Activated naive CD4-positive, alpha-beta T cell treated with anti-CD3 and anti-CD28 coated beads, Interleukin-2, amount 50 U/mL, for 72 hours (primary cell): ENCODE results near the gene ZYX. TPM values are rescaled to one million over a fixed set of nuclear protein-coding genes. Genes with fewer than 3 reads are reported as not detected.
"Not testable (repeated sequence)": the region's sequence is repeated elsewhere in the genome, so short reads cannot be mapped to it uniquely, and the experiment has no call there.

ENCODE experiments used
- ATAC-seq, 2 donors: fragments of 150-1000 bp; cut with Tn5 transposase; 2 replicates each; pipeline ENCODE4 v1.10.0; 2021; ENCODE audit warnings: mild to moderate bottlenecking in 2 of 2, moderate library complexity in 2 of 2
- DNase-seq, 2 donors: peaks; one replicate each; pipeline ENCODE4 v3.0.0; 2021 to 2022; ENCODE audit warnings: low spot score in 2 of 2
- H3K27ac Mint-ChIP-seq, 2 donors: one replicate each; pipeline ENCODE4 v1.8.0; 2022; ENCODE audit warnings: mild to moderate bottlenecking in 2 of 2, mixed read lengths in 2 of 2
- H3K36me3 Mint-ChIP-seq, 2 donors: one replicate each; pipeline ENCODE4 v1.8.0; 2022; ENCODE audit warnings: mixed read lengths in 2 of 2
- H3K9me3 Mint-ChIP-seq, 2 donors: one replicate each; pipeline ENCODE4 v1.8.0; 2022; ENCODE audit warnings: mixed read lengths in 2 of 2
- total RNA-seq, 2 donors: library from RNA; stranded (reverse); gene quantifications; one replicate each; pipeline ENCODE4 v1.2.3, GENCODE V29; 2022

ZYX gene
- total RNA-seq, 2 donors from 2014 or later: 75.9 to 146 TPM

DNA sequence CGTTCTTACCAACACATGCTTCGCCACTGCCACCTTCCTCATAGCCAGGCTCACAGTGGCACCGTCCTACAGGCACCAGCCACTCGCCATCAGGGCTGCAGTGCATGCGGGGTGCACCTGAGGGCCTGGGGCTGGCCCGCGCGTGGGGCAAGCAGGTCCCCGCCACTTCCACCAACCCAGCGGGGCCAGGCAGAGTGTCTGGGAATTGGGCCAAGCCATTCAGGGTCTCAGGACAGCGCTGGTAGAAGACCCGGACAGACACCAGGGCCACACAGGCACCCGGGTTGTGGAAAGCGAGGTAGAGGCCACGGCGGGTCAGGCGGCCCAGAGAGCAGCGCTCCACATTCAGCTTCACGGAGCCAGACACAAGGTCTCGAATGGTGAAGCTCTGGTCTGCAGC, 18.5 kb downstream of the ZYX start:
- no peak for DNase-seq
- no peaks in the 10 kb centered on the region for H3K9me3 Mint-ChIP-seq
- no peak overlapping the region for H3K27ac Mint-ChIP-seq
- no peak for ATAC-seq
- H3K36me3 Mint-ChIP-seq: no peaks in the 10 kb centered on the region

DNA sequence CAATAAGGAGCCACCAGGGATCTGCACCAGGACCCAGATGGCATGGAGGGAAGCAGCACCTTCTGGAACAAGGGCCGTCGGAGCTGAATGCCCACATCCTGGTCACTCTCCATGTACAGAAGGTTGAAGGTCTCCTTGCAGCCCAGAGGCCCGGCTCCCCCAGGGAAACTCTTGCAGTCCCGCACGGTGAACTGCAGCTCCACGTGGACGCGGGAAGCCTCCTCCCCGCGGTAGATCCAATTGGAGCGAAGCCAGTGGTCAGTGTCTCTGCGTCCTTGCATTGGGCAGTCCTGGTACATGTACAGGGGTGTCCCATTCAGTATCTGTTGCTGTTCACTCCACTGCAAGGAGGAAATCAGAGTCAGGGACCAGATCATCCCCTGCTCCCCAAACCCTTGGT, 20.1 kb downstream of the ZYX start:
- ATAC-seq (no peak), DNase-seq (no peak)
- Mint-ChIP-seq H3K9me3 (no peaks in the 10 kb centered on the region), H3K27ac (peak overlapping the region in 1 of 2 donors; percentile 44), H3K36me3 (no peaks in the 10 kb centered on the region)

DNA sequence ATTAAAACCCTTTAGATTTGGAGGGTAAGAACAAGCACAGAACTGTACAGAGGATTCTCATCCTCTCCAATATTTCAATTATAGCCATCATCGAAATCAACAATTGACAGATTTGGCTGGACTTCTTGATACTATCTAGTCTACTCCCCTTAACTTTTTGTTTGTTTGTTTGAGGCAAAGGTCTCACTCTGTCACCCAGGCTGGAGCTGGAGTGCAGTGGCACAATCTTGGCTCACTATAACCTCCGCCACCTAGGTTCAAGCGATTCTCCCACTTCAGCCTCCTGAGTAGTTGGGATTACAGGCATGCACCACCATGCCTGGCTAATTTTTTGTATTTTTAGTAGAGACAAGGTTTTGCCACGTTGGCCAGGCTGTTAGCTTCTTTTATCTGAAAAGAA, 21.1 kb downstream of the ZYX start:
- H3K9me3 Mint-ChIP-seq, ATAC-seq, DNase-seq, H3K36me3 Mint-ChIP-seq: not testable (repeated sequence)
- H3K27ac Mint-ChIP-seq: peak overlapping the region; percentile 21 to 53

DNA sequence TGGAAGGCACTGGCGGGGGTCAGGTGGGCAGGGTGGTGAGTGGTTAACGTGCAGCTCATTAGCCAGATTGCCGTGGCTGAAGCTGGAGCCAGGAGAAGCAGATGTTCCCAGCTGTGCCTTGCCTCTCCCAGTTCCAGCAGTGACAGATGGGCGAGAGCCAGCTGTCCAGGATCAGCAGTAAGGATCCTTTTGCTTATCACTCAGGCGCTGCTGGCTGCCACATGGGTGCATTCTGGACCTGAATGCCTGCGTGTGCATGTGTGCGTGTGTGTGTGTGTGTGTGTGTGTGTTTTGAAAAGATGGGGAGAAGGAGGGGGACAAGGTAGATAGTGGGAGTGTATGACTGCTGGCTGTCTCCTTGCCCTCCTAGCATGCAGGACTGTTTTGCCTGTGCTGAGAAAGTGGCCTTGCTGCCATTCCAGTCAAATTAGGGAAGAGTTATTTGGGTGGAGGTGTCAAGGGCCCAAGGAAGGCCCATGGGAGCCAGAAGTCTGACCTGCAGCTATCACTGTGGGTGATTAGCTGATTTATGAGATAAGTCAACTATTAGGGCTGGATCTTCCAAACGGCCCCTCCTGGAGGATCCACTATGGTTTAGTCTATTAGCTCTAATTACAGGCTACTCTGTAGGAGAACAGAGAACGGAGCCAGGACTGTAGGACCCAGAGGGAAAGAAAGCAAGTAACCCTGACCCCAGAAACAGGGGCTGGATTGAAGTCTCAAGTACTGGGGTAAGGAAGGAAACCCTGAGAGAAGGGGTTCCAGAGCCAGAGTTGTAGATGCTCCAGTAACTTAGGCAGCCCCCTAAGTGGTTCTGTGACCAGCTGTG, 24.2 kb downstream of the ZYX start:
- Mint-ChIP-seq H3K9me3 (no peaks in the 10 kb centered on the region), H3K36me3 (no peaks in the 10 kb centered on the region), H3K27ac (peak overlapping the region in 1 of 2 donors; percentile 77)
- ATAC-seq (no peak), DNase-seq (no peak)

DNA sequence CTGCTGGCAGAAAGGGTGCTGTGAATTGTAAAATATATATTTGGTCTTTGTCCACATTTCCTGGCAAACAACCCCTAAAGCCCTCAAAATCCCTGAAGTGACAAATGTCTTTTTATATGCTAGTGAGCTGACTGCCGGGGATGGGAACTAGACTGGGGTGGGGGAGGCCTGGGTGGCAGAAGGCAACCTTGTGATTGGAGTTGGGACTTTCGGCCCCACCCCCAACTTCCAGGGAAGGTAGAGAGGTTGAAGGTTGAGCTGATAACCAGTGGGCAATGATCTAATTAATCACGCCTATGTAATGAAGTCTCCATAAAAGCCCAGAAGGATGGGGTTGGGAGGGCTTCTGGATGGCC, 24.8 kb downstream of the ZYX start:
- H3K9me3 Mint-ChIP-seq: no peaks in the 10 kb centered on the region
- no peak for DNase-seq
- no peaks in the 10 kb centered on the region for H3K36me3 Mint-ChIP-seq
- H3K27ac Mint-ChIP-seq: no peak overlapping the region
- ATAC-seq: no peak

DNA sequence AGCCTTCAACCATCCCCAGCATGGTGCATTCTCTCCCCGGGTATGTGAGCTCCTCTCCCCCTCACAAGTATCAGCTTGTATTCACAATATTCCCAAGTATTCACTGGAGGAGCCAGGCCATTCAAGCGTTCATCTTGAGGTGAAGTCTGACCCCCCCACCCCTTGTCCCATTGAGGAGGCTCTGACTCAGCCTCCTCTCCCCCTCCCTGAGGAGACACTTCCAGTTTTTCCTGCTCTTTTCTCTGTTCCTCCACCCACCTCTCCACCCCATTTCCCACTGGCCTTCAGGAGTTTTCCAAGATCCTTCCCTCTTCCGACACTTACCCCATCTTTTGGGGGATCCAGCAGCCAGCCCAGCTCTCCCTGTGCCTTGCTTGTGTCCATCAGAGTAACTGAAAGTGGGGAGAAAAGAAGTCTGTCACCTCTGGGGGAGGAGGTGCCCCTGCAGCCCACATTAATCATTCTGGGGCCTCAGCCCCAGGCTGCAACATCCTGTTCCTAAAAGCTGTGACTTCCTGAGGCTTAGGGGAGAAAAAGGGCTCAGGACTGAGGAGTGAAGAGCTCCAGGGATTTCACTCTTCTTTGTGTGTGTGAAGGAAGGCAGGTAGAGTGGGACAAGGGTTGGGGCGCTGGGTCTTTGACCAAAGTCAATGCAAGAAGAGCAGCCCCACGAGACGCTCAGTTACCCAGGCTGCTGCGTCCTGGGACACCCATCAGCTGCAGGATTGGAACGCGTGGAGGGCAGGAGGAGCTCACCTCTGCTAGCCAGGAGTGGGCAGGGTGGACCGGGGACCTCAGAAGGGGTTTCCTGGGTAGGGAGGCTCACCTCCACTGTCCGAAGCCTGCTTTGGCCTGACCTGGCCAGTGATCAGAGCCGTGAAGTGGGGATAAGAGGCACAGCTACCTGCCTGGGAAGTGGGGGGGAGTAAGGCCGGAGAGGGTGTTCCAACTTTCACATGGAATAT, 26.4 kb downstream of the ZYX start:
- no peaks in the 10 kb centered on the region for H3K36me3 Mint-ChIP-seq
- ATAC-seq (peak; percentile 65 to 67), DNase-seq (no peak)
- H3K27ac Mint-ChIP-seq: peak overlapping the region in 1 of 2 donors; percentile 67
- no peaks in the 10 kb centered on the region for H3K9me3 Mint-ChIP-seq

DNA sequence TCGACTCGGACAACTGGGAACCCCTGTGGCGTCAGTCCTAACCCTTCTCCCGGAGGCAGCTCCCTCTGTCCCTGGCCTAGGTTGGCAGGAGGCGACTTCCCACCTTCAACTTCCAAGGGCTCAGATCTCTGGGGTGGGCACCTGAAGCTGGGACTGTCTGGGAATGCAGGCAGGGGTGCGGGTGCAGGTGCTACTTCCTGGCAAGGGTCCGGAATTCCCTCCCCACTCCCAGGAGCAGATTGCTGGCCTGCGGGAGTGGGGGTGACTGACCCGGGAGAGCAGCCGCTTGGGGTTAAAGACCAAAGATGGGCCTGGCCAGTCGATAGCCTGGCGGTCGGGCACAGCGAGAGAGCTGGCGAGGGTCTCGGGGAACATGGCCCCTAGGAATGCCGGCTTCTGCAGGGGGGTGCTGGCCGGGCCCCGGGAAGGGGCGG, 27.1 kb downstream of the ZYX start:
- DNase-seq (no peak), ATAC-seq (peak; percentile 26 to 37)
- peak overlapping the region in 1 of 2 donors; percentile 67 for H3K27ac Mint-ChIP-seq
- H3K9me3 Mint-ChIP-seq: no peaks in the 10 kb centered on the region
- no peaks in the 10 kb centered on the region for H3K36me3 Mint-ChIP-seq

DNA sequence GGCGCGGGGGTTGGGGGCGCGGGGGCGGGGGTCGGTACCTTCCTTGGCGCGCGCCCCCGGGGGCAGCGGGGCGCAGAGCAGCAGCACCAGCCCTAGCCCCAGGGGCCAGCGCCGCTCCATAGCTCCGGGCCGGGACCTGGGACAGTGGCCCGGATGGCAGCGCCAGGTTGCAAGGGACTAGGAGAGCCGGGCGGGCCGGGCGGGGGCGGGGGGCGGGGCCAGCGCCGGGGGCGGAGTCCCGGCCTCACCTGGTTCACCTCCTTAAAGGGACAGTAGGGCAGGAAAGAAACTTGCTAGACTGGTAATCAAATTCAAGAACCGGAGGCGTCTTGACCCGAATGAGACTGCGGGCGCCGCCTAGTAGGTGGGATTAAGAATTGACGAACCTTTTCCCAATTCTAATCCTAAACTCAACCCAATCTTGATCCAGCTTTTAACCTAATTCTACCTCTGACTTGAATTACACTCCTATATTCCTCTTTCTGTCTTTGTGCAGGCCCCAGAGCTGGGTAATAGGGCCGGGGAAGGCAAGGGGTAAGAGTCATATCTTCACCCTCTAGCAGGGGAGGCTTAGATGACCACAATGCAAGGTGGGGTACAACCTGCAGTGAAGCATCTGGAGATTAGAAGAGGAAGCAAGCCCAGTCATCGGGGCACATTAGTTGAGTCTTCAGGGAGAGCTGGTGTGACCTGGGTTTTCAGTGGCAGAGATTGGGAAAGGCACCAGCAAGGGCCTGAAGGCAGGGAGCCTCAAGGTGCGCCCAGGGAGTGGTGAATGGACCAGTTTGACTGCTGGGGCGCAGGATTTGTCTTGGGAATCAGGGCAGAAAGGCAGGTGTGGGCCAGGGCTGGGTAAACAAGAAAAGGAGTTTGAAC, 27.8 kb downstream of the ZYX start, which contains the start of gene EPHA1:
Gene EPHA1 (minus strand): TSS at position 171 of the 876 bp plus-strand sequence. CDS start 51 bp downstream, at position 120.
- ATAC-seq: peak; percentile 67 to 73

DNA sequence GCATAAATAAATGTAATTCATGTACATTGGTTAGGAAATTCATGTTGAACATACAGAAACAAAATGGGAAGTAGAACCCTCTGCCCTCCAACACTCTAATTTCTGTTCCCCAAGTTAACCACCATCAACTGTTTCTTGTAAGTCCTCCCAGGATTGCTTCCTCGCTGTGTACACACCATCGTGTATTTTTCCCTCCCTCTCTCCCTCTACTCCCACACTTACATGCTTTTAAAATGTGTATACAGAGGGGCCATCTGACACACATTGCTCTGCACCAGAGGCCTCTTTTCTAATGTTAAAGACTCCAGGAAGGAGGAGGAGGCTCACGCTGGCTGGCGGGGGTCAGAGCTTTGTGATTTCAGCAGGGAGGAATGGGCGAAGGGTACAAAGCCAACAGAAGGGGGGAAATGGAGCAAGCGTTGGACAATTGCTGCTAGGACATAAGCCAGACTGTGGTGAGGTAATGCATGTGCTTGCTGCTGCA, 29.4 kb downstream of the ZYX start:
- no peaks in the 10 kb centered on the region for H3K9me3 Mint-ChIP-seq
- ATAC-seq (no peak), DNase-seq (no peak)
- H3K36me3 Mint-ChIP-seq: no peaks in the 10 kb centered on the region
- no peak overlapping the region for H3K27ac Mint-ChIP-seq

More for the DNA sequence above, 27.8 kb downstream of the ZYX start, which contains the start of gene EPHA1:
- no peak for DNase-seq
- Mint-ChIP-seq H3K36me3 (no peaks in the 10 kb centered on the region), H3K27ac (peak within 1 kb of the TSS; percentile 47 to 67), H3K9me3 (no peaks in the 10 kb centered on the region)

DNA sequence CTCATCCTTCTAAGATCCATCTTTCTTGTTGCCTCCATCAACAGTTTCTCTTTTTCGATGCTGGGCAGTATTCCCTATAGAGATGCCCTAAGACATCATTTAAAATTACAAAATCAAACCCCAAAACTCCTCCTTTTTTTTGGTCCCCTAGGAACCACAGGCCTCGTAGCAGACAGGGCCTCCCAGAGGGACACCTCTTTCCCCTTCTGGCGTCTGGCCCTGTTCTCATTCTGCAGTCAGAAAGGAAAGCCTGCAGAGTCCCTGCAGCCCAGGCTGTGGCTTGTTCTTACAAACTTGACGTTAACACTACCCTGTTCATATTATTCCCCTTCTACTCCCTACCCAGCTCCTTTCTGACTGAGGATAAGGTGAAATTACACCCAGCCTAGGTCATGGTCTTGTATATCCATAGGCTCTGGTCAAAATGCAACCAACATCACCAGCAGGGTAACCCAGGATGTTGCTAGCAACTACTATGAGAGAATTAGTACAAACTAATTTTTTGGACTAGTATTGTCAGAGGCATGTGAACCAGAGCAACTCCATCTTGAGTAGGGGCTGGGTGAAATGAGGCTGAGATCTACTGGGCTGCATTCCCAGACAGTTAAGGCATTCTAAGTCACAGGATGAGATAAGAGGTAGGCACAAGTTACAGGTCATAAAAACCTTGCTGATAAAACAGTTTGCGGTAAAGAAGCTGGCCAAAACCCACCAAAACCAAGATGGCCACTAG, 31.0 kb downstream of the ZYX start:
- Mint-ChIP-seq H3K9me3 (no peaks in the 10 kb centered on the region), H3K36me3 (no peaks in the 10 kb centered on the region), H3K27ac (peak overlapping the region in 1 of 2 donors; percentile 47)
- ATAC-seq: no peak
- DNase-seq: no peak

DNA sequence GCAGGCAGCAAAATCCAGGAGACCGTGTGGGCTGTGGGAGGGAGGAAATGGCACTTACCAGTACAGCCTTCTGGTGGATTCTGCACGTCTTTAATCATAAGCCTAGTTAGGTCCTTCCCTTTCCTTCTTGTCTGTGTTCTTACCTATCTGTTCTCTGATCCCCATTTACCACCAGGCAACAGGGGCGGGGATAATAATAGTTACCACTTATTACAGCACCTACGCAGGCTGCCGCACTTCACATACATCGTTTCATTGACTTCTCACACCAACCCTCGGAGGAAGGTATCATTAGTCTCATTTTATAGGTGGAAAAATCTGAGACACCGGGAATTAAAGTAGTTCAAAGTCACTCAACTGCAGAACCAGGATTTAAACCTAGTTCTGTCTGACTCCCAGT, 32.0 kb downstream of the ZYX start:
- no peak for DNase-seq
- H3K36me3 Mint-ChIP-seq: no peaks in the 10 kb centered on the region
- ATAC-seq: no peak
- no peak overlapping the region for H3K27ac Mint-ChIP-seq
- no peaks in the 10 kb centered on the region for H3K9me3 Mint-ChIP-seq

DNA sequence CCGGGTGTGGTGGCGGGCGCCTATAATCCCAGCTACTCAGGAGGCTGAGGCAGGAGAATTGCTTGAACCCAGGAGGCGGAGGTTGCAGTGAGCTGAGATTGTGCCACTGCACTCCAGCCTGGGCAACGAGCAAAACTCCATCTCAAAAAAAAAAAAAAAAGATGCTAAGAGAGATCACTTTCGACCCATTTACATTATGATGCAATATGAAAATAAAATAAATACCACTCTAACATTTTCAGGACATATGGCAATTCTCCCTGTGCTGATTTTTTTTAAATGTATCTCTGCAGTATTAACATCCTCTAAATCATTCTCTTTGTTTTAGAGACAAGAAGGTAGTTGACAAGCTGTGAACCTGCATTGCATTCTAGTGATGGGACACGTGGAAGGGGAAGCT, 34.1 kb downstream of the ZYX start:
- not testable (repeated sequence) for ATAC-seq, H3K27ac Mint-ChIP-seq, H3K9me3 Mint-ChIP-seq, DNase-seq, H3K36me3 Mint-ChIP-seq

DNA sequence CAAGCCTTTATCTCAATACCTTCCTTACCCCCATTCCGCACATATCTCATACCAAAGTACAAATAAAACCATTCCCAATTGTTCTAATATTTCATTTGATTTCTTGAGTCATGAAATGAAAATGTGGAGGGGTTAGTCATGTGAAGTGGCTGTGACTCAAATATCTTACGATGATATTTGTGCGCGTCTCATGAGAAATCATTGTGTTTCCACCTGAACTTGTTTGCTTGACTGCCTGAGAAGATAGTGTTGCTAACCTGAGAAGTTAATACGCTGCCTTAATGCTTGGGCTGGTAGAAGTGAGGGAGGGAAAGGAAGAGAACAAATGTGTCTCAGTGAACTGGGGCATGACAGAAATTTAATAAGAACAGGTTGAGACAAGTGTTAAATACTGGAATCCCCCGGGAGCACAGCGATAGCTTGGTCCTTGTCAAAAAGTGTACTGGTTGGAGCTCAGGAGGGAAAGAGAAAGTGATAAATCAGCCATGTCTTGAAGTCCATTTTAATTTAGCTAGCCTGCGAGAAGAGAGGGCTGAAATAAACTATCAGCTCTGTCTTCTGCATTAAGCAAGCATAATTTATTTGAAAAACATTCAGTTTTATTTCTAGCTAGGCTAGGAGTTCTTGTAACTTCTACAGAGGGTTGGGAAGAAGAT, 34.7 kb downstream of the ZYX start:
- DNase-seq (no peak), ATAC-seq (no peak)
- no peaks in the 10 kb centered on the region for H3K36me3 Mint-ChIP-seq
- no peak overlapping the region for H3K27ac Mint-ChIP-seq
- H3K9me3 Mint-ChIP-seq: no peaks in the 10 kb centered on the region

DNA sequence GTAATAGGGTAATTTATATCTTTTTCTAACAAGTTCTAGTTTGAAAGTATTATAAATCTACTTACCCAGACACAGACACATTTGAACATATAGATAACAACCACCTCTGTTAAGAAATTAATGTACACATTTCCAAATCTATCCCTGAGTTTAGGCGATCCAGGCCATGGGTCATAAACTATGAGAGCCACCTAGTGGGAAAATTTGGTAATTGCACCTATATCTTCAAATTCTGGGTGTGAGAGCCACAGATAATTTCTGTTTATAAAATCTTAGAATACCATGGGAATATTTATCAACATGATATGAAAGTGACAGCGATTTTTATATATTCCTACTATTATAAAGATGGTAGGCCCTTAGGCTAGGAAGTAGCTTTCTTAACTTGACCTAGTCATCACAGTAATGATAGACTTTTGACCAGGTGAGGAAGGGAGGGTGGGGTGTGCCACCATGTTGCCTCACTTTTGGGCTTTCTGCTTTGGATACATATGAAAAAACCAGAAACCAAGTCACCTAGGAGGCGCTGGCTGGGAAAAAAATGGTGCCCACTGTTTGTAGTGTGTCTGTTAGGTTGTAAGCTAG, 35.5 kb downstream of the ZYX start:
- no peaks in the 10 kb centered on the region for H3K36me3 Mint-ChIP-seq
- no peaks in the 10 kb centered on the region for H3K9me3 Mint-ChIP-seq
- ATAC-seq (peak; percentile 59 to 60), DNase-seq (no peak)
- no peak overlapping the region for H3K27ac Mint-ChIP-seq
